ENCODE results near the gene CFAP100.

Gene CFAP100

DNA sequence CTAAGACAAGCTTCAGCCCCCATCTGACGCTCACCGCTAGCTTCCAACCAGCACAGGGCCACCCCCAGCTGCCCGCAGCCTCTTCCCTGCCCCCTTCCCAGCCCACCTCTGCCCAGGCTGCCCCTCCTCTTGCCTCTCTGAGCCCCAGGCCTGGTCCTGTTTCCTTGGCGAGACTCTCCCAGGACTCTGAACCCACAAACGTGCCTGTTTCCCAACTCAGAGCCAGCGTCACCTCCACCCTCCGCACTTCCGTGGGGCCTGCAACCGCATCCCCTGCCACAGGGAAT, 45.9 kb downstream of the CFAP100 start:
- DNase-seq (ENCODE audit: low read depth, low spot score), result no peak

DNA sequence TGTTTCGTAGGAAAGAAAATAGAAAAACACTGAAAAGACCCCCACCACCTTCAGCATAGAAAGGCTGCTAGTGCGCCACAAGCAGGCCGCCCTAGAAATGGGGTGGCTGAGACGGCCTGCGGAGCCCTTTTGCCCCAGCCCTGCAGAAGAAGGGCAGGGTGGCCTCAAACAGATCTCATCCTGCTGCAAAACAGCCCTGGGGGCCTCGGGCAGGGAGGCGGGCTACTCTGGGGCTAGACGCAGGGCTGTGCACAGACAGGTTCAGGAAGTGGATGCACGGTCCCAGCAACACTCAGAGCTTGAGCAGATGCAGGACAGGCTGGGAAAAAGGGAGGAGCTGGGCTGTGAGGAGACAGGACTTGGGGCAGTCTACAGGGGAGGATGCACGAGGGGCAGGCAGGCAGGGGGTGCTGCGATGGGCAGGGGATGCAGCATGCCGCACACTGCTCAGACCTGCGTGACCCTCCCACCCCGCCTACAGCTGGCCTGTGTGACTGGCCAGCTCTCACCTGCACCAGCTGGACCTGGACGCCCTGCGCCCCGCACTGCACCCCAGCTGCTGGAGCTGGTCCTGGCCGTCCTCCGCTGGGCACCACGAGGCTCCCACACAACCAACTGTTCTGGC, 46.7 kb downstream of the CFAP100 start:
- no peak for DNase-seq (ENCODE audit: low read depth, low spot score)

DNA sequence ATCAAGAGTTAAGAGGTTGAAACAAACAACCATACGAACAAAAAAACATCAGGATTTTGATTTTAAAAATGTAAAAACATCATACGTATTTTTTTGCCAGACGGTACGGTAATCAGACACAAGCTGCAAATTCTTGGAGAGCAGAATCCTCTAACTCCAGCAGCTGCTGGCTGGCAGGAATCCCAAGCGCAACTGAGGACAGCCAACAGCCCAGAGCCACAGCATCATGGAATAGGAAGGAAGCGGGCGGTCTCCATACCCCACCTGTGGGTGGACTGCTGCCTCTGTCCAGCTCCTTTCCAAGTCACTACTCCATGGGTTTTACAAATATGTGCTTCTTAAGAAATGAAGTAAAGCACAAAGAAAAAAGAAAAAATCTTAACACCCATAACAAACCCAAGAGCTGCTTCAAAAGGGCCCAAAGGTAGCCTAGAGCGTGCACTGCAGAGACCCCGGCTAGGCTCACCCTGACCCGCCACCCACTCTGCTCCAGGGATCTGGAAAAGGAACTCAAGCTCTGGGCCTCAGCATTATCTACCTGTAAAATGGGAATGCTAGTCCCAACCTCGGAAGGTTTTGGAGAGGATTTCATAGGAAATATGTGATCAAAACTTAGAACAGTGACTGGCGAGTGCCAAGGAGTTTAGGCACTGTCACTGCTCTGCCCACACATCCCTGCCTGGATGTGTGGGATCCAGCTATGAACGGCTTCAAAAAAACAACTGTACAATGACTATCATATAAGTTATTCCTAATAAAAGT, 47.6 kb downstream of the CFAP100 start:
- no peak for DNase-seq (ENCODE audit: low read depth, low spot score)

DNA sequence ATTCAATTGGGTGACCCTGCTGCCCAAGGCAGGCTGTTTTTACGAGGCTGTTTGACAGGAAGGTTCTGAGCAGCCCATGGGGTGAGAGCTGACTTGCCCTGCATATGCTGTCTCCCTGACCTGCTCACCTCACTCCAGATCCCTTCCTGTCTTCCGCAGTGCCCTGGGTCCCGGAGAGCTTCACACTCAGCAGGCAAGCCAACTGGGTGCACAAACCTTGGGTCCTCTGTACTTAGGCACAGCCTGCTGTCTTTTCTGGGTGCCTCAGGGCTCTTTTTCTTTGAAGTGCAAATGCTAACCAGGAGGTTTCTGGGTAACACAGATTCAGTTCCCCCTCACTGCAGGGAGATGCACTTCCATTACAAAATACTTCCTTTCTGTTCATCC, 48.1 kb downstream of the CFAP100 start:
- no peak for DNase-seq (ENCODE audit: low read depth, low spot score)

DNA sequence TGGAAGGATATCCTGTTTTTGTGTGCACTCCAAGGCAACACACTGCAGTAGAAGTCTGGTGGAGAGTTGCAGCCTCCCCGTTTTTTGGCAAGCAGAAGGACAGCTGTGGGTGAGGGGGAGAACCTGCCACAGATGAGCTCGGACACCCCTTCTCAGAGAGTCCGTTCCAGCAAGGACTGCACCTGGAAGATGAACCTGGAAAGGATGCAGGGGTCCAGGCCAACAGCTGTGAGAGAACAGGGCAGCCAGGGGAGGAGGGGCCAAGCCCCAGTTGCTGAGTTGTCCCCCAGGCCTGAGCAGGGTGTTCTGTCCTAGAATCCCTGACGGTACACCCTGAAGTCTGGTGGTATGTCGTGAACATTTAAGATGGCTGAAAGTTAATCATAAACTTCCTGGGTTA, 50.8 kb downstream of the CFAP100 start:
- DNase-seq (ENCODE audit: low read depth, low spot score), result no peak

DNA sequence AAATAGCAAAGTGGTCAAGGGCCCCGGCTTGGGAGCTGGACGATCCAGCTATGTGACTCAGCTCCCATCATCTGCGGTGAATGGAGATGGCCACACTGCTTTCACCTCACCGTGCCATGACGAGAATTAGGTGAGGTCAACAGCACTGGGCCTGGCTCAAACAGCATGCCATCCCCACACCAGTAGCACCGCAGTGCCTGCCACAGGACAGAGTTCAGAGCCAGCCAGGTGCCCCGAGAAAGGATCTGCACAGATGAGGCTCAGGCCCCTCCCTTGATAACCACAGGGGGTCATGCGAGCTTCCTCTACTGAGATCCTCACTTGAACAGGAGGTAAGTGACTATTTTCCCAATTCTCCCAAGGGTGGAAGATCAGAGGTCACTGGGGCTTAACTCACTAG, 51.6 kb downstream of the CFAP100 start:
- DNase-seq (ENCODE audit: low read depth, low spot score), result no peak

DNA sequence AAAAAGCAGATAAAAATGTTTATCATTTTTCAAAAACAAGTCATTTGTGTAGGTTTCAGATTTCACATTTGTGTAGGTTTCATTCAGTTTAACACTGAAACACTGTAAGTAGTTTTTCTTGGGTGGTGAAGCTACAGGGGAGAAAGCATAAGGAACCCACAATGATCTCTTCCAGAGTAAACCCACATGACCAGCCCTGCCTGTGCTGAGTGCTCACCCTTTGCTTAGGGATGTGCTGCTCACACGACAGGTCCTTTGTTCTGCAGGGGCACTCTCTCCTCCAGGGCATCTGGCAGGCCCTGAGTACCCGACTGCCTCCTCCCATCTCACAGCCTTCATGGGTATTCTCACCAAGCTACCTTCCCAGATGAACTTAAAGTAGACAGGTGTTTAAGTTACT, 52.1 kb downstream of the CFAP100 start:
- no peak for DNase-seq (ENCODE audit: low read depth, low spot score)

DNA sequence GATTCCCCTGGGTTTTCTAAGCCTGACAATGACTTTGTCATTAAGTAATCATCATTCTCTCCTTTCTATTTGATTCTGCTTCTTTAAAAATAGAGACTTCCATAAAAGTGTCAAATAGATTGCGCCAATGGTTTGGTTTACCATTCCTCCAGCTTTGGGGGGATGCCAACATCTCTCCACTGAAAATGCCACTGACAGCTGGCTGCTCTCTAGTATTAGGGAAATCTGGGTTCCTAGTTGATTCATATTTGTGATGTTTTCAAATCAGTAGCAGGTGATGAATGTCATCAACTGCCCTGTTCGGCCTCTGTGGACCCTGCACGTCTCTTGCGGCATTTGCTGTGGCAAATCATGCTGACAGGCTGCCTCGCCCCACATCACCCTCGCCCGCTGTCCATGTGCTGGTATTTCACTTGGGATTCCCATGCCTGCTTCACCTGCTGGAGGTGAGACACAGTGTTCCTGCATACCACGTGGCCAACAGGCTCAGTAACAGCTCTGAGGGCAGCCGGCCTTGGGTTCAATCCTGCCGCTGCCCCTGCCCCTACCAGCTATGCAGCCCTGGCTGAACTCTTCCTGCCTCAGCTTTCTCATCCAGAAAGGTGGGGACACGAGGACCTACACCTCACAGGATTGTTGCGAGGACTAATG, 52.9 kb downstream of the CFAP100 start:
- DNase-seq (ENCODE audit: low read depth, low spot score), result no peak

DNA sequence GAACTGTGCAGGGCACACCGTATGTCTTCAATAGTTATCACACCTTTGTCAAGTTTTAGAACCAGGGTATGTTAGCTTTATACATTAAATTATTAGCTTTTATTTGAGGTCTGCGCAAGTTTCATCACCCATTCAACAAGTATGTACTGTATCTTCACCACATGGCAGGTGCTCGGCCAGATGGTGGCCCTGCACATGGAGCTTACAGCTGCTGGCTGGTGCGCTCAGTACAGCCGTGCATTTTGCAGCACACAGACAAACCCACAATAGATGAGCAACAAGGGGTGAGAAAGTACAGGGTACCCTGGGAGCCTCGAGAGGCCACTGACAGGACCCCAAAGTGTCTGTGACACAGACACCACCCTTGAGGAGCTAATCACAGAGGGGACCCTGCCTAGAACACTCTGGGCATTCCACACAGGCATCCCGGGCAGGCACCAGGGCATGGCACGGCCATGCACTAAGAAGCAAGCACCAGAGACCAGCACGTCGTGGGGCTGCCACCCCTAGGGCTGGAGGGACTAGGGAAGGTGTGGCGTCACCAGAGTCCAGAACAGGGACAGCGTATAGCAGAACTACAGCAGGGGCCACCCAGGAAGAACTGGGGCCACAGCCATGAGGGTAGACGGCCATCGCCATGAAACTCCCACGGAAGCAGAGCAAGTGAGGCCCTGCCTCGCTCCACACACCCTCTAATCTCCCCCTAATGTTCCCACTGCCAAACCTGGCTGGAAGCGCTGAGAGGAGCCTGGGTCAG, 53.6 kb downstream of the CFAP100 start:
- no peak for DNase-seq (ENCODE audit: low read depth, low spot score)

DNA sequence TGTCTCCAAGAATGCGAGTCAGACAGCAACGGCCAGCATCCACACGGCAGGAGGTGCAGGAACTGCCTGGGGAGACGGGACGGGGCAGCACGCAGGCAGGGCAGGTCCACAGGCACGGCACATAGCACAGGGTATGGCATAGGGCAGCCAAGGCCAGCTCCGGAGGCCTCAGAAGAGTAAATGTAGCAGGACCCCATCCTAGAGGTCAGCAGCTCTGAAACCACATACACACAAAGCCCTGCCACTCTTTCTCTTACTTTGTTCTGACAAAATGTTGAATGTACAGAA, 54.1 kb downstream of the CFAP100 start:
- no peak for DNase-seq (ENCODE audit: low read depth, low spot score)

DNA sequence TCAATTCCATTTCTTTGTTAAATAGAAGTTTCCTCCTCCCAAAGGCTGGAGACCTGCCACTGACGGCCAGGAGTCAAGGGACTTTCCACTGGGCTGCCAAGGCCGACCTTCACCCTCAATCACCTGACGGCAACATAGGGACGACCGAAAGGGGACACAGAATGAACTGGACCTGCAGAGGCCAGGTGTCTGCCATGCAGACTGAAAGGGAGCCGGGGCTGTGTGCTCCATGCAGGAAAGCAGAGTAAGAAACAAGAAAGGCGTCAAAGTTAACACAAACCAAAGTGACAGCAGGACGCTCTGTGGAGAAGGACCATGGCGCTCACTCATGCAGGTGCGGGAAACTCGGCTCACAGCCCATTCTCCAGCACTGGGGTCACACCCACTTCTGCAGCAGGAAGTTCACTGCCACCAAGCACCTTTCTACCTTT, 54.9 kb downstream of the CFAP100 start:
- no peak for DNase-seq (ENCODE audit: low read depth, low spot score)

DNA sequence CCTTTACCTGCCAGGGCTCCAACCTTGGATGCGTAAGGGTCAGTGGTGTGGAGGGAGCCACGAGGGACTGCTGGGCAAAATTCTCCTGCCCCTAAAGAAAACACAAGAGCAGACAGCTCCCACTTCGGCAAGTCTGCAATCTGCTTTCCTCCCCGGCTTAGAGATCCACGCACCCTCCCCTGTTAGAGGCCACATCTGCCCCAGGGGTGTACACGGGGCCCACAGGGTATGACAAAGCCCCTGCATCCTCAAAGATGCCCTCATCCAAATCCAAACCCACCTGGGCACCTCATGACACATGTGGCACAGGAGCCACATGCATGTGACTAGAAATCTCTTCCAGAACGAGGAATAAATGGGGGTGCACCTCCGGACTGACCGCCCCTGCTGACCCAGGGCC, 55.5 kb downstream of the CFAP100 start:
- DNase-seq (ENCODE audit: low read depth, low spot score), result no peak

DNA sequence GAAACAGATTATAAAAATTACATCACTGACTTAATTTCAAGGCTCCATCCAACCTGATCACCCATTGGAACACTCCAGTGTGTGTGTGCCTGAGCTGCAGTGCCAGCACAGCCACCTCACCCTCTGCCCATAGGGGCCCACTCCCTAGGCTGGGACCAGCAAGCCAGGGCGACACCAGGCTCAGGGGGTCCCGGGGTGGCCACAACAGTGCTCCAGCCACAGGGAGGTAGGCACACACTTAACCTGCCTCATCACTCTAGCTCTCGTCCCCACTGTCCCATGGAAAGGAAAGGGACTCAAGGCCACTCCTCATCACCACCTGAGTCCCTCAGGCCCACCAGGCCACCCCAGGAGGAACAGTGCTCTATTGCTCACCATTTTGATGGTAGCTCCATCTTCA, 56.0 kb downstream of the CFAP100 start:
- no peak for DNase-seq (ENCODE audit: low read depth, low spot score)

DNA sequence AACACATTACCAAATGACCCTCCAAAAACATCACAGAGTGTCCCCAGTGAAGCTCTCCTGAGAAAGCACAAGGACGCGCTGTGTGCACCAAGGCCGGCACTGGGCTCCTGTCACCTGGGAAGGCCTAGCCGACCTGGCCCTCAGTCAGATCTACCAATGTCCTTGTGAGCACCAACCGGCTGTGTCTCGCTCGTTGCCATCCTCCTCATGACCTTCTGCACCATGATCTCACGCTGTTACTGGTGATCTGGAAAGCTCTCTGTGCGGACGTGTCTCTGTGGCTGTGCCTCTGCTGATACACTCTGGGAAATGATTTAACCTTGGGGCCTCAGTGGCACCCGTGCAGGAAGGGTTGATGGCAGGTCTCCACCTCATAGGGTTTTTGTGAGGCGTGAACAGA, 56.8 kb downstream of the CFAP100 start:
- DNase-seq (ENCODE audit: low read depth, low spot score), result no peak

DNA sequence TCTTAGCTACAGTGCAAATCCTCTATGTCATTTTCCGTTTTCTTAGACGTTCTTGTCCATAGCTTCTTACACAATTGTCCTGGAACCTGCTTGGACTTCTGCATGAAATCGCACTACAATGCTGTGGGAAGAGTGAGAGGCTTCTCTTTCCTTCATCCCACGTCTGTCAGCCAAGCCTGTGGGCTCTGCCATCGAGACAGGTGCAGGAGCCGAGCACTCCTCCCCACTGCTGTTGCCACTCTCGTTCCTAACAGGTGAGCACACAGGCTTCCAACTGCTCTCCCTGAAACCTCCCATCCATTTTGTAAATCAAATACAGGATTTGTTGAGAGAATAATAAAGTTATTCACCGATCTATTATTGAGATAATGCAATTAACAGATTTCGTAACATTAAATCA, 57.5 kb downstream of the CFAP100 start:
- no peak for DNase-seq (ENCODE audit: low read depth, low spot score)

DNA sequence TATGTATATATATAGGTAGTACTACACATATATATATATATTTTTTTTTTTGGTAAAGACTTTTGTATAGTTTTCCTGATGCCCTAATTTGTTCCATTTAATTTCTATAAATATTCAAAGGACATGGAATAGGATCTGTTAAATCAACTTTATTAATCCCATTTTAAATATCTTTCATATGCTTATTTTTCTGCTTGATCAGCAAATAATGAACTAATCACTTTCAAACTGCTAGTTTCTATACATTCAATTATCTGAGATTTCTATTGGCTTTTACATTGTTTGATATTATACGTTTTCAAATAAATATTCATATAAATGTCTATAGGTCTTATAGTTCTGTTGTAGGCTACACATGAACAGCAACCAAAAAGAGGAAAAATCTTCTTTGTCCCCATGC, 59.3 kb downstream of the CFAP100 start:
- no peak for DNase-seq (ENCODE audit: low read depth, low spot score)

DNA sequence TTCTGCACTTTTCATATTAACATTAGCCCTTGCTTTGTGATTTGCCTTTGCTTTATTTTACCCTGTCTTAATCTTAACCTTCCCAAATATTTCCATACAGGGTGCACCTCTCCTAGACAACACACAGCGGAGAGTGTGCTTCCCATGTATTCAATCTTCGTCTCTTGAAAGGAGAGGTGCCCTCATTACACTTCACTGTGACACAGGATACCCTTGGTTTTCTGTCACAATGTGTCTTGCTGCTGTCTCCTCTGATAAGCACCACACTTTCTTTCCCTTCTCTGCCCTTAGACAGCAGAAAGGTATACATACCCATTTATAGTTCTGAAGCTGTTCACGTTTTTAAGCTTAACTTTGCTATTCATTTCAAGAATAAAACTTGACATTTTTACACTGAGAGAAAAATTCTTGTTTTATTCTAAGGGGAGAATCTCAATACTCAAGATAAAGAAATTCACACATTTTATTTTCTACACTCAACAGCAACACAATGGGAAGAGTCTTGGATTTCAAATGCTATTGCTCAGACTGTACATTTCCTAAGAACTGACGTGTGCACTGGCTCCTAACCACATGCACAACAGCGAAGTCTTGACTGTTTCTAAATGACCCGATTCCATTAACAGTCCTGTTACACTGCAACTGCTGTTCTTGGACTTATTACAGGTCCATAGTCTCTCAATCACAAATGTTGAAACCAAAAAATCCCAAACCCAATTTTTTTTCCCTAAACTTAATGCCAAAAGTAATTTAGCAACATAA, 59.9 kb downstream of the CFAP100 start:
- no peak for DNase-seq (ENCODE audit: low read depth, low spot score)

DNA sequence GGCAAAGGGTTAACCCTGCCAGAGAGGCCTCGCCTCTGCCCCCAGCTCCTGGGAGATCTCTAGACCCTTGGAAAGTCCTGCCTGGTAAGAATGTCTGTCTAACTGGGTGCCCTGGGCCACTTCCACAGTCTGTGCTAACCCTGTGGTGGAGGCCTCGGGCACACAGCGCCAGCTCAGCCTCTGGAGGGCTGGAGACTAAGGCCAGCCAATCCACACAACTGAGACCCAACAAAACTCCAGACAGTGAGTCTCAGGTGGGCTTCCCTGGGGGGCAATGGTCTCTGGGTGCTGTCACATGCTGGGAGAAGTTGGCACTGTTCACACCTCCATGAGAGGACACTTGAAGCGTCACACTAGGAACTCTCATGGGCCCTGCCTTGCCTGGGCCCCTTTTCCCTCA, 61.5 kb downstream of the CFAP100 start:
- no peak for DNase-seq (ENCODE audit: low read depth, low spot score)

DNA sequence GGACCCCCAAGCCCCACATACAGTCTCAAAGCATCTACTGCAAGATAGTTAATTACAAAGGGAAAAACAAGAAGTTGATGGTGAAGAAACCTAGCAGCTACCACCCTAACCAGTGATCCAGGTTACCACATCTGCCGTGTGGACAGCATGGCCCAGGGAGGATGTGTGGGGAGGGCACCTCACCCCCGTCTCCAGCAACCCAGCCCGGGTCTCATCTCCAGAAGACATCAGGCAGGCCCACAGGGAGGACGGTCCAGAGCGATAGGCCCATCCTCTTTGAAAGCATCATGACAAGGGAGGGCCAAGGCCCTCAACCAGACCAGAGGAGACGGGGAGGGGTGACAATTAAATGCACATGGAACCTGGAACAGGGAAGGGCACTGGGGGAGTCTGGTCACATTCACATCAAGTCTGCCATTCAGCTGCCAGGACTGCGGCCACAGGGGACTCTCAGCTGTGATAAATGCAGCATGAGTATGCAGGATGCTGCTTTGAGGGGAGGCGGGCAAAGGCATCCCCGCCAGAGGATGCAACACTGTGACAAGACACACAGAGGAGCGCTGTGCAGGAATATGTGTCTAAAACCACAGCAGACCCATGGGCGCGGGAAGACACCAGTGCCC, 62.2 kb downstream of the CFAP100 start:
- DNase-seq (ENCODE audit: low read depth, low spot score), result no peak

DNA sequence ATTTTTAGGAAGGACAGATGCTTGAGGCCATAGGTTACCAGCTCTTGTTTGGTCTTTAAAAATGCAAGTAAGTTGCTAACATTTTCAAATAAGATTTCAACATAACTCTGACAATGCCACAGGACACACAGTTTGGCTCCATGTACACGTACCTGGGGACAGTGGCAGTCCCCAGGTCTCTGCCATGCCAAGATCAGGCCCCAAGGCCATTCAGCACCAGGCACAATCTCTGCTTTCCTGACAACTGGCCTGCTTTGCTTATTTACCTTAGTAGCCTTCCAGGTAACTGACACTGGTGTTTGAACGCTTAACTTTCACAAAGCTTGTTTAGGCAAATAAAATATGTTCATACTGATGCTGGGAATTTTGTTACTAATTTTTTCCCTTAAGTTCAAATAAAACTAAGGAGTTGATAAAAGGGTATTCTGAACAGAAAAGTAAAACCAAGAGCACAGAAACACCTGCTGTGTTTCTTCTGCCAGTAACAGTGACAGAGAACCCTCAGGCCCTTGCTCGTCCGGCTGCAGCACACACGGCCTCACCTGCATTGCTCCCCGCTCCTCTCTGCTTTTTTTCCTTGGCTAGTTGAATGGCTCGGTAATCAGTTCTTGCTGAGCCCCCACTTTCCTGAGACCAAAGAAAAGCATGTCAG, 64.5 kb downstream of the CFAP100 start:
- DNase-seq (ENCODE audit: low read depth, low spot score), result no peak

DNA sequence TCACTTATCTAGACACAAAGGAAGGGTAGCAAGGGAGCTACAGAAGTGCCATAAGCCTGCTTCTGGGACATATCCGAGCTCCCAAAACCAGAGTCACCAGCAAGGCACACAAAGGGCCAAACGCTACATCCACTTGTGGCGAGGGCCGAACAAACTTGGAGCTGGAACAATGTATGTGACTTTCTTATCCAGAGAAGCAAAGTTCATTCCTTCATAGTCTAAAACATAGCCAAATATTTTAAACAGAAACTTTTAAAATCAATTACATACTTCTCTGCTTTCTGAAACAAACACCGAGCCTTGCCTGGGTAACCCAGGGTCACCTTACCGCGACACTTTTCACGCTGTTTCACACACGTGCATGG, 65.0 kb downstream of the CFAP100 start:
- no peak for DNase-seq (ENCODE audit: low read depth, low spot score)

All from activated naive CD8-positive, alpha-beta T cell treated with anti-CD3 and anti-CD28 coated beads, Interleukin-2, amount 50 U/mL, for 16 hours (primary cell).